Keratinocyte (primary cell): ENCODE measurements around the gene SPRING1.

Experiments
- CTCF ChIP-seq, 3 experiments: IDR thresholded peaks in 1 of 3; conservative IDR thresholded peaks in 1 of 3; optimal IDR thresholded peaks in 1 of 3; 2 replicates in 2 of 3; 3 replicates in 1 of 3; pipeline versions ENCODE3 to v1.5.1; 2011; ENCODE audit warnings: low read length in 3 of 3, mild to moderate bottlenecking in 3 of 3, moderate library complexity in 2 of 3, control low read depth in 1 of 3, inconsistent platforms in 1 of 3; ENCODE audit not compliant: insufficient read depth in 2 of 3; ENCODE audit errors: extremely low read depth in 1 of 3
- EZH2 ChIP-seq: IDR thresholded peaks from one replicate; pipeline ENCODE4 v1.6.1; 2012; ENCODE audit warnings: inconsistent platforms, mild to moderate bottlenecking, low read length, moderate library complexity

DNA sequence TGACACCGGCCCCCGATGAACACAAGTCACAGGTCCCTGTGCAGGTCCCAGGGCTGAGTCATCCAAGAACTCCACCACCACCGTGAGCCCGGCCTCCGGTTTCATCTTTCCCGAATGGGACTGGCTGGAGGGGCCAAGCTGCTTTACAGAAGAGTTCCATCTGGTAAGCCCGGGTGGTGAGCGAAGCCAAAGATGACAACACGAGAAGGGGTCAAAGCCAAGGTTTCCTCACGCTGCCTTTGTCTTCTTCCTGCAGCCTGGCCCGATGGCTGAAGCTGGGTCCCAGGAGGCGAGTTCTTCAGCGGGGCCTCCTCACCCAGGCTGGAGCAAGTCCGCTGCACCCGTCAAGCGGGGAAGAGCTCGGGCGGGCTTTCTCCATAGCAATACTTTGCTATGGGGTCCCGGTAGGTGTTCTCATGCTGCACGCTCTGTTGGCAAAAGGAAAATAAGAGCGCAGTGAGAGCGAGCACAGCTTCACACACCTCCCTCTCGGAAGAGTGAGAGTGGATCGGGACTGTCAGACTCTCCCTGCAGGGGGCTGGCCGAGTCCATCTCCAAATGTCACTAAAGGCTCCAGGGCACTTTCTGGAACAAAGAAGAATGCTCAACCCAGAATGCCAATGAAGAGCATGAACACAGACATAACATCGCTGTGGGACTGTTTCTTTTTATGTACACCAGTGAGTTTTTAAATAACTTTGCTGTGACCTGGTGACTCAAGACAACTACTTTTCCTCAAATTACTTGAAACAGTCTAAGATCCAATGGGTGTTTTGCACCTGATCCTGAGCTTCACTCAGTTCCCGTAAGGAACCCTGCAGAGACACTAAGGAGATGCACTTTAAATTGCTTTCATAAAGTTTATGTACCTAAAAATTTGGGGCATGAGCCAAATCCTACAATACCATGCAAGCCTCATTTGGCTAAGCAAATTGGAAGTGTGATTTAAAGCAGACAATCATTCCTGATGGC, 20.1 kb downstream of the SPRING1 start:
- TF ChIP-seq EZH2 (no peak), CTCF (optimal IDR thresholded peaks at IDR 0.05 in 1 of 3, IDR thresholded peaks at IDR 0.05 in 1 of 3, conservative IDR thresholded peaks at IDR 0.05 in 1 of 3; ENCODE audit: extremely low read depth in 1 of 3, insufficient read depth in 2 of 3, low read length in 3 of 3) (no peak)
